ENCODE results near the gene ZNF789. TPM values are rescaled to one million over a fixed set of nuclear protein-coding genes. Genes with fewer than 3 reads are reported as not detected.

Gene ZNF789
- total RNA-seq, 1 experiment from 2014 or later = 7.7 TPM

GRCh38 chr7:99504603-99505323, 32.1 kb downstream of the ZNF789 start, which contains the start of gene ZKSCAN5:
TSS of gene ZKSCAN5 (plus strand) at chr7:99504662. CDS start at chr7:99506045, 1,383 bp downstream.
- peak; percentile 96 for DNase-seq (ENCODE audit: low read depth)

GRCh38 chr7:99505324-99505662, 32.6 kb downstream of the ZNF789 start:
- no peak for DNase-seq (ENCODE audit: low read depth)

GRCh38 chr7:99514050-99514449, 41.4 kb downstream of the ZNF789 start:
- no peak for DNase-seq (ENCODE audit: low read depth)

GRCh38 chr7:99521399-99521798, 48.7 kb downstream of the ZNF789 start:
- DNase-seq (ENCODE audit: low read depth) = no peak

GRCh38 chr7:99525713-99526440, 53.2 kb downstream of the ZNF789 start:
- no peak for DNase-seq (ENCODE audit: low read depth)

- no peak for DNase-seq (ENCODE audit: low read depth)
Observed at GRCh38 chr7:99531354-99531765, 58.7 kb downstream of the ZNF789 start.

GRCh38 chr7:99535667-99536066, 63.0 kb downstream of the ZNF789 start:
- no peak for DNase-seq (ENCODE audit: low read depth)

Other genes with a start within 250 kb of the ZNF789 start
- 1.1 and 1.2 TPM in 2 replicates for gene MYH16, start 200.1 kb upstream of the ZNF789 start, total RNA-seq (2014; rRNA removed; shearing (Covaris generic))
- 251 and 266 TPM in 2 replicates for gene ARPC1A, start 147.0 kb upstream of the ZNF789 start, total RNA-seq (2014; rRNA removed; shearing (Covaris generic))
- gene ARPC1B, start 98.2 kb upstream of the ZNF789 start, total RNA-seq (2014; rRNA removed; shearing (Covaris generic)) = 248 and 283 TPM in 2 replicates
- gene PDAP1, start 64.3 kb upstream of the ZNF789 start, total RNA-seq (2014; rRNA removed; shearing (Covaris generic)) = 82.1 and 129 TPM in 2 replicates
- 210 and 240 TPM in 2 replicates for gene BUD31, start 63.9 kb upstream of the ZNF789 start, total RNA-seq (2014; rRNA removed; shearing (Covaris generic))
- gene PTCD1, start 34.1 kb upstream of the ZNF789 start, total RNA-seq (2014; rRNA removed; shearing (Covaris generic)) = 4.4 and 4.9 TPM in 2 replicates
- 21.7 and 22.6 TPM in 2 replicates for gene CPSF4, start 33.9 kb upstream of the ZNF789 start, total RNA-seq (2014; rRNA removed; shearing (Covaris generic))
- gene ATP5MF, start 6.7 kb upstream of the ZNF789 start, total RNA-seq (2014; rRNA removed; shearing (Covaris generic)) = 2,749 and 4,266 TPM in 2 replicates
- 15.9 and 19.2 TPM in 2 replicates for gene ZNF394, start 27.4 kb downstream of the ZNF789 start, total RNA-seq (2014; rRNA removed; shearing (Covaris generic))
- 12.7 and 15.4 TPM in 2 replicates for gene ZKSCAN5, start 31.8 kb downstream of the ZNF789 start, total RNA-seq (2014; rRNA removed; shearing (Covaris generic))
- 9.5 and 10.8 TPM in 2 replicates for gene FAM200A, start 79.2 kb downstream of the ZNF789 start, total RNA-seq (2014; rRNA removed; shearing (Covaris generic))
- 44.4 and 49.5 TPM in 2 replicates for gene ZNF655, start 85.8 kb downstream of the ZNF789 start, total RNA-seq (2014; rRNA removed; shearing (Covaris generic))
- gene TMEM225B, start 125.4 kb downstream of the ZNF789 start, total RNA-seq (2014; rRNA removed; shearing (Covaris generic)) = 0.72 TPM in 1 of 2 replicates, not detected in the other
- gene ZSCAN25, start 144.1 kb downstream of the ZNF789 start, total RNA-seq (2014; rRNA removed; shearing (Covaris generic)) = 6.1 and 7.9 TPM in 2 replicates
- 0.24 and 0.49 TPM in 2 replicates for gene CYP3A5, start 207.1 kb downstream of the ZNF789 start, total RNA-seq (2014; rRNA removed; shearing (Covaris generic))

Data from RPMI7951 (cell line).